ENCODE results near the gene EID3. TPM values are rescaled to one million over a fixed set of nuclear protein-coding genes. Genes with fewer than 3 reads are reported as not detected.

The EID3 gene
- total and polyA plus RNA-seq, 9 of the 15 experiments (the other 6 are each of a cell fraction or from before 2014, with no cell fraction given): 0.07 to 3.5 (median 0.42) TPM

- H3K9me3 ChIP-seq (replicated peaks; ENCODE audit: control insufficient read depth, insufficient read depth, low read depth, low read length): no peaks in the 10 kb centered on the region; the same call in 1 of the 2 replicates
- H2AFZ ChIP-seq (ENCODE audit: low read depth, low read length): no peak overlapping the region
- no peaks in the 10 kb centered on the region for H3K4me1 ChIP-seq (replicated peaks in 1 of 2; ENCODE audit: control insufficient read depth in 2 of 2, insufficient read depth in 2 of 2, low read length in 2 of 2)
- no peak for DNase-seq (ENCODE audit: extremely low read depth in 1 of 4, low spot score in 3 of 4)
- no peak overlapping the region for H3K4me3 ChIP-seq
- H3K36me3 ChIP-seq (ENCODE audit: control insufficient read depth, insufficient read depth, low read length): peaks cover 86% of the 10 kb centered on the region
- H3K9ac ChIP-seq (ENCODE audit: insufficient read depth in 1 of 2, low read depth in 2 of 2, low read length in 2 of 2): no peak overlapping the region
- no peak; the same call in 2 of the 3 replicates for ATAC-seq
- intact Hi-C loops (cut with micrococcal nuclease) (no loop called here), in situ Hi-C loops (cut with MboI) (no loop called here)
- H4K20me1 ChIP-seq (replicated peaks; ENCODE audit: control insufficient read depth, insufficient read depth, low read length): no peaks in the 10 kb centered on the region
- no peaks in the 10 kb centered on the region for H3K9me1 ChIP-seq (ENCODE audit: control insufficient read depth, insufficient read depth, low read length)
- no peak for TF ChIP-seq MBD1 (CRISPR knock-in tag; IDR thresholded peaks at IDR 0.05)
- no peak for TF ChIP-seq ZSCAN32 (CRISPR knock-in tag; IDR thresholded peaks at IDR 0.05)
- no peak for TF ChIP-seq PCBP1 (IDR thresholded peaks at IDR 0.05; ENCODE audit: low read depth, low read length, poor library complexity, severe bottlenecking)
- no peak for TF ChIP-seq ZEB2 (IDR thresholded peaks at IDR 0.05)
- TF ChIP-seq MCM2 (IDR thresholded peaks at IDR 0.05; ENCODE audit: low read depth): no peak
- no peak for TF ChIP-seq CCNT2 (IDR thresholded peaks at IDR 0.05; ENCODE audit: borderline replicate concordance, extremely low read depth, insufficient read length, low read depth, low read length)
- TF ChIP-seq MEF2A (IDR thresholded peaks at IDR 0.05; ENCODE audit: control insufficient read depth, low read depth, low read length): no peak
- no peak for TF ChIP-seq ZNF436 (CRISPR knock-in tag; IDR thresholded peaks at IDR 0.05)
- no peaks in the 10 kb centered on the region for H3K27me3 ChIP-seq (ENCODE audit: control insufficient read depth in 2 of 2, insufficient read depth in 2 of 2, low read length in 2 of 2)
- peaks cover 8% of the 10 kb centered on the region; the same call in 1 of the 3 replicates for H3K79me2 ChIP-seq (ENCODE audit: control insufficient read depth, insufficient read depth, low read length)
- WGBS (ENCODE audit: insufficient coverage, low coverage, missing lambda C conversion rate): 85% methylated on average over 10 of the region's 12 CpGs
- H3K4me2 ChIP-seq (ENCODE audit: insufficient read depth, low read length): no peak overlapping the region
- ChIA-PET CTCF (ENCODE audit: low intra/inter-chr PET ratio) (no interaction called here), POLR2A (interaction anchor here (1.1 to 1.8 kb wide), 3 partner anchors 9 to 454 kb away, joined by 3 to 8 read pairs (median 3); no protein-coding TSS in a partner anchor)
- BruUV-seq (replicated peaks): no TSS peak
- no peak for FAIRE-seq
- no peak overlapping the region; the same call in 2 of the 3 replicates for H3K27ac ChIP-seq (ENCODE audit: extremely low read depth, low read depth, low read length)
These were observed 39.2 kb downstream of the EID3 start for GRCh38 chr12:104342635-104343249.
